GM21526 (cell line): ENCODE data around the gene LRRC32.

Source experiments
- ATAC-seq: cut with Tn5 transposase; IDR thresholded peaks from one replicate; pipeline ENCODE4 v1.9.1; 2021; ENCODE audit warnings: moderate library complexity; ENCODE audit not compliant: unreplicated experiment, low FRiP score

LRRC32 gene

DNA sequence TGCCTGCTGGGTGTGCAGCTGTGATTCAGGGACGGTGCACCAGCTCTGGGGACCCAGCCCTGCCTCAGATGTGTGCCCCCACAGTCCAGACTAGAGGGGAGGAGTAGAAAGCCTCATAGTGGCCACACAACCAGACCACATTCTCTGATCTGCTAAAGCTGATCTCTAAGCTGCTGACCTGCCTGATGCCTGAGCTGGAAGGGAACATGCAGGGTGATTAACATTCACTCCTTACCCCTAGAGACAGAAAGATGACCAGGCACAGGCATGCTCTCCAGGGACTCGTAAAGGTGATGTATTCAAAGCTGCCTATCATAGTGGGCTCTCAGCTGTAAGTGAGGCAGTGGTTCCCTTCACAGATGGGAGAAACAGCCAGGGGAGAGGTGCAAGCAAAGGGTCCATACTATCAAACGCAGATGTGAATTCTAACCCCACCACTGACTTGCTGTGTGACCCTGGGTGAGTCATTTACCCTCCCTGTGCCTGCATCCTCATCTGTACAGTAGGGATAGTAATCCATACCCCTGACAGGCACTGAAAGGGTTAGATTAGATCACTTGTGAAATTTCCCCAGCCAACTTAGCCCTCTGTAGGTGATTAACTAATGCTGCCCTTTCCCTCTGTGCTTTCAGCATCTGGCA is 29.0 kb upstream of the LRRC32 start:
- ATAC-seq: no peak

DNA sequence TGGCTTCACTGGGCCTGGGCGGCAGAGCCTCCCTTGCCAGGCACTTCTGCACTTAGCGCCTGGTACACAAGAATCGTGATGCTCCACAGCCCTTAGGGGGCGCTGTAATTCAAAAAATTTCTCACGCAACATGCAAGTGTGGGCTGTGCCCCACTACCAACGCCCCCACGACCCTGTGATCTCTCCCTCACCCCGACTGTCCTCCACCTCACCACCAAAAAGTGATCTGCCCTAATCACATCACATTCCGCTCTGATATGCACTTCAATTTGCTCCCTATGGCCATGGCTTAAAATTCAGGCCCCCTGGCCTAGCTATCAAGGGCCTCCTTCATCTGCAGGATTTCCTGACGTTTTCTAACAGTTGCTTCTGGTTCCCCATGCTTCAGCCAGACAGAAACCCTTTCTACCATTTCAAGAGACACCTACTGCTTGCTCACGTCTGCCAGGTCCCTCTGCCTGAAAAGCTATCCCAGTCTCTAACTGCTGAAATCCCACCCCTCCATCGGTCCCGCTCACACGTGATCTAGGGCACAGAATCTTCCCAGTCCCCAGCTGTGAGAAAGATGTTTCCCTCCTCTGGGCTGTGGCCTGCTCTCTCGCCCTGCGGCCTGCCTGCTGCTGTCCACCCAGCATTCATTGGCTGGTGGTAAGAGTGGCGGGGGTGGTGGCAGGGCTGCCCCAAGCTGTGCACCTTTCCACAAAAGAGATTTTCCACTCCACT is 27.9 kb upstream of the LRRC32 start:
- ATAC-seq: no peak

DNA sequence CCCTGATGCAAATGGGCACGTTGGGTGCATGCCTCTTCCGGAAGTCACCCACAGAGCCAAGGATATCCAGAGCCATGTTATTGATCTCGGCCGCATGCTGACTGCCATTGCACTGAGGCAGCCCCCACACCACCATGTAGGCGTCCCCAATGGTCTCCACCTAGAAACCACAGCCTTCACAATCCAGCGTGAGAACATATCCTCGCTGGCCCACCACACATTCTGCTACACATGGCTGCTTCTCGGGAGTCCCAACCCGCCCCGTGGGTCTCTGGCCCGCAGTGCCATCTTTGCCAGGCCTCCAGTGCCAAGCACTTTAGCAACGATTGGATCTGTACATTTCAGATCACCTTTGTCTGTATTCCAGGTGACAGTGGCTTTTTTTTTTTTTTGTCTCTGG is 26.2 kb upstream of the LRRC32 start:
- ATAC-seq: no peak

DNA sequence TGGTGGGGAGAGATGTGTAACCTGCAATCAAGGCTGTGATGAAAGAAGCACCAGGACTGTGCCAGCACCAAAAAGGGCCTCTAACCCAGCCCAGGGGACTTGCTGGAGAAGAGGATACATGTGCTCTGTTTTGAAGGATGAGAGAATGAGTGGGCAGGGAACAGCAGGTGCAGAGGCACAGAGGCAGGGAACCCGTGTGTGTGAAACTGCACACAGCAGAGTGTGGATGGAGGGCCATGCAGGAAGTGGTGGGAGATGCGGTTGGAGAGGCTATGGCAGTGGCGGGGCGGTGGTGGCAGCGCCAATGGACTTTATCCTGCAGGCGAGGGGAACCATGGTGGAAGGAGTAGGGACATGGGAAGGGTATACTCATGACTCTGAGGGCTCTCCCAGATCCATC is 25.2 kb upstream of the LRRC32 start:
- no peak for ATAC-seq

DNA sequence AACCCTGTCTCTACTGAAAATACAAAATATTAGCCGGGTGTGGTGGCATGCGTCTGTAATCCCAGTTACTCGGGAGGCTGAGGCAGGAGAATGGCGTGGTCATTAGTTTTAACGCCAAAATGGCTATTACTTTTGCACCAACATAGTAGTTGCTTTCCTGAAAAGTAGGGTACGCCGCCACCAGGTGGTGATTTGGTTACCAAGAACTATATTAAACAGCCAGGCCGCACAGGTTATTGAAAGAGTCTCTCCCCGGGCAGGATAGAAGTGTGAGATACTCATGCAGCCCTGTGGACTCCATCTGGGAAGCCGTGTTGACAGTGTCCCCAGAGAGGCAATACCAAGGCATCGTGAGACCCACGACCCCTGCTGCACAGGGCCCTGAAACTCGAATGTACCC is 24.6 kb upstream of the LRRC32 start:
- no peak for ATAC-seq

DNA sequence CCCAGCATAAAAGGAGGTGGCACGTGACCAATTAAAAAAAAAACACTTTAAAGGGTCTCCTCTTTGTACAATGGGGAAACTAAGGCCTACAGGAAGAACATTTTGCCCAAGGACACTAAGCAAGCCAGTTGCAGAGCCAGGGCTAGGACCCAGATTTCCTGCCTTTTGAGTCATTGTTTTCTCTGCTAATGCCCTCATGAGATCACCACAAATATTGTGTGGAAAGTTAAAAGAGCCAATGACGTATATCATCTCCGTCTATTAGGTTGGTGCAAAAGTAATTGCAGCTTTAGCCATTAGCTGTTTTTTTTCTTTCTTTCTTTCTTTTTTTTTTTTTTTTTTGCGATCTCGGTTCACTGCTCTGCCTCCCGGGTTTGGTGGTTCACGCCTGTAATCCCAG is 24.1 kb upstream of the LRRC32 start:
- ATAC-seq: no peak

DNA sequence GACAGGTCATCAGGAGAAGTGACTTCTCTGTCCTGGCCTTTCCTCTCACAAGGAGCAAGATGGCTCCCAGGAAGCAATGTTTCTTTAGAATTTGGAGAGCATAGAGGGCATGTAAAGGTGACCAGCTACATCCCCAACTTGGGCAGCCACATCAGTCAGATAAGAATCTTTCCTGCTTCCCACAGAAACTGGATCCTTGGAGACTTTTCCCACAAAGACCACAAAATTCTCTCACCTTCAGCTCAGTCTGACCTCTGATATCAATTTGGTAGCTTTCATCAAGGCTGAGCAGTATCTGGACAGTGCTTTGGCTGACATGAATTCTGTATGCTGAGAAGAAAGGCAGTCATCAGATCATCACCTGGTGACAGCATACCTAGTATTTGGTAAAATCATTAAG is 23.3 kb upstream of the LRRC32 start:
- ATAC-seq: no peak

DNA sequence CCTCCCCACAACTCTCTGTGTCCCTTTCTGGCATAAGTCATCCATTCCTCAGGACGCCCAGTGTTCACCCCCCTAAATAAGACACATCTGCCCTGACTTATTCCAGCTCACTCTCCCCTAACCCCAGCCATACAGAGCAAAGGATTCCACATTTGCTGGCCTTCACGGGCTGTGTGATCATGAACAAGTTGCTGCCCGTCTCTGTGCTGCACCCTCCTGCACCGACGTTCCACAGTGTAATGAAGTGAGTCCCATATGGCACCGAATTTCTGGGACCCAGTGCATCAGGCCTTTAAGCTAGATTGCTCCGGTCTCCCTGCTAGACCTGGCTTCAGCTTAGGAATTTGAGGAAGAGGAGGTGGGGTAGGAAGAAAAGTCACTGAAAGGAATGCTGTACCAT is 22.4 kb upstream of the LRRC32 start:
- no peak for ATAC-seq

DNA sequence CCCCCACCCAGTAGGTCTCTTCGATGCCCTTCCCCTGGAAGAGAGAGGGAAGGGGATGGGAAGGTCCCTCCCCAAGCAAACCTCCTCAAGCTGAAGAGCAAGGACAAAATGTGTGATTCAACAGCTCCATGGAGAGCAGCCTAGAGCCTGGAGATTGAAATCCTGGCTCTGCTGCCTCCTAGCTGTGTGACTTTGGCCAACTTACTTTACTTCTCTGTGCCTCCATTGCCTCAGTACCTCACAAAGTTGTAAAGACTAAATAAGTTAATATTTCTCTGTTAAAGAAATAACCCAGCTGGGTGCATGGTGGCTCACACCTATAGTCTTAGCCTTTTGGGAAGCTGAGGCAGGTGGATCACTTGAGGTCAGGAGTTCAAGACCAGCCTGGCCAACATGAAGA is 21.1 kb upstream of the LRRC32 start:
- no peak for ATAC-seq

DNA sequence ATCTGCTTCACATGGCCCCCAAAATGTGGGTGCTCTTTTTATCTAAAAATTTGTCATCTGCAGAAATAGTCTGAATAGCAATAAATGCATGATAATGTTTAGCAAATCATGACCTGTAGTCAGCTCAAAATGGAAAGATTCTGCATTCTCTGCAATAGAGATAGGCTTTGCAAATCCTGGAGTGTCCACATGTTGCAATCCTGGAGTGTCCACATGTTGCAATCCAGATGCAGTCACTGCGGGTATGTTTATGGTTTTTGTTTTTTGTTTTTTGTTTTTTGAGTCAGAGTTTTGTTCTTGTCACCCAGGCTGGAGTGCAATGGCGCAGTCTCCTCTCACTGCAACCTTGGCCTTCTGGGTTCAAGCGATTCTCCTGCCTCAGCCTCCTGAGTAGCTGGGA is 20.2 kb upstream of the LRRC32 start:
- ATAC-seq: no peak

DNA sequence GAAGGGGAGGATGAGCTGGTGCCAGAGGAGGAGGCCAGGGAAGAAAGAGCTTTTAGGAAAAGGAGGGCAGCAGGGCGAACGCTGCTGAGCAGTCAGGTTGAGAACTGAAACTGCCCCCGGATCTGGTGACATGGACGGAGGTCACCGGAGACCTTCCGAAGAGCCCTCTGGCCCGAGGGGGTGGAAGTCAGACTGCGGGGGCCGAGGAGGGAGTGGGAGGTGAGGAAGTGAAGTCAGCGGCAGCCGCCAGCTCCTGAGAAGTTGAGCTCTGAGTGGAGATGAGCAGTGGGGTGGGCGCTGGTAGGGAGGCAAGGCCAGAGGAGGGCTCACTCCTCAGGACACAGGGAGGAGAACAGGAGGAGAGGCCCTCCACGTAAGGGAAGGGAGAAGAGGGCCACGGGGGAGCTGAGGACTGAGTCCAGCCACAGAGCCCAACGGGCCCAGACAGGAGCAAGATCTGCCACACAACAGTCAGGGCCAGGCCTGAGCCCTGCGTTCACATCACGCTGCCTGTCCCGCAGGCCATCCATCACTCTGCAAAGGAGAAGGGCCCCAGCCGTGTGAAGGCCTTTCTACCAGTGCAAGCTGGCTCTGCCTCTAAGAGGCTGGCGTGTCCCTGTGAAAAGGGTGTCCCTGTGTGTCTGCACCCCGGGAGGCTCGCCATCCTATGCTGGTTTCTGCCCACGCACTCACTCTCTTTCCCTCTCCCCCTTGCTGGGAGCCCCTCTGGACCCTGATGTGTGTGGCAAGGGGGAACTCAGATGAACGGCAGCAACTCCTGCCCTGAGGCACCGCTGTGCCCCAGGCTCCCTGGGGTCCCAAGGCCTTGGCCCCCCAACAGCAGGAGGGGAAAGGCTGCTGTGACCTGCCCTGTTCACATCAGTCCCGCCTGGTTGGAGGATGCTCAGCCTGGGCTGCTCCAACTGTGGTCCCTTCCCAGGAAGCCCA is 19.0 kb upstream of the LRRC32 start:
- ATAC-seq: no peak

DNA sequence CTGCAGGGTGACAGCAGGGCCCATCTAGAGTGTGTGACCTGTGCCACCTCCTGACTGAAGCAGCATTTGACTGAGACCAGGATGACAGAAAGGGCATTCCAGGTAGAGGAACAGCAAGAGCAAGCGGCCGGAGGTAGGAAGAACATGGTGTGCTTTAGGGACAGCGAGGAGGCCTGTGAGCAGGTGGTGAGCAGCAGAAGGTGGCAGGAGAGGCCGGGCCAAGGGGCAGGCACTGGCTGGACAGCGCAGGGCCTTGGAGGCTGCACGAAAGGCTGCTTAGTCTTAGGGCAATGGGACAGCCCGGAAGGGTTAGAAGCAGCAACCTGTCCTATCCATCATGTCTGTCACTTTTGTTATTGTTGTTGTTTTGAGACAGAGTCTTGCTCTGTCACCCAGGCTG is 17.6 kb upstream of the LRRC32 start:
- no peak for ATAC-seq

DNA sequence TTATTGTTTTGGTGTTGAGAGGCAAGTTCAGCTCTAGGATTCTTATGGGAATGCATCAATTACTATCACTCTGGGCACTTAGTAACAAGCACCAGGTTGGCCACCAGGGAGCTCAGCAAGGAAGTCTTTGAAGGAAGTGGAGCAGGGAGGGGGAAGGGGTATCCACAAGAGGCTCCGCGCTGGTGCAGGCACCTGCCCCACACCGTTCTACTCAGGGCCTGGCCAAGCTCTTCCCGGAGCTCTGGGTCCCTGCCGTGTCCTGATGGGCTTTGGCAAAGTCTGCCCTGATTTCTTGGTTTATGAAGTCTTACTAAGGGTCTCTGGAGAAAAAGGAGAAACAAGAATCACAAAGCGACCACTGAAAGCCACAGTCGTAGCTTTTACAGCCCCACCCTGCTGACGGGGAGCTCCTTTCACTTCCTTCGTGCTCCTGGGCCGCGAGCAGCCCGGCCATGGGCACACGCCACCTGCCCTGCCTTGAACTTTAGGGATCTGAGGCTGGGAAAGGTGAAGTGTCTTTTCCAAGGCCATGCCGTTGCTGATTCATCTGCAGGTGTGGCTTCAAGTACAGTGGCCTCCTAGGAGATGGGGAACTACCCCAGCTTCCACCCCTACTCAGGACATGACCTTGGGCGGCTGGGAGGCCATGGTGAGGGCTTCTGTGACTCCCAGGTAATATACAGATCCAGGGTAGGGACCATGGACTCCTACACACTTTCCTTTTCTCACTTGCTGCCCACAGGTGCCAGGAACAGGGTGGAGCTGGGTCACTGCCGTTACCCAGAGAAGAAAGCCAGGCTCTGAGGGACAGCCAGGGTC is 15.9 kb upstream of the LRRC32 start:
- no peak for ATAC-seq

DNA sequence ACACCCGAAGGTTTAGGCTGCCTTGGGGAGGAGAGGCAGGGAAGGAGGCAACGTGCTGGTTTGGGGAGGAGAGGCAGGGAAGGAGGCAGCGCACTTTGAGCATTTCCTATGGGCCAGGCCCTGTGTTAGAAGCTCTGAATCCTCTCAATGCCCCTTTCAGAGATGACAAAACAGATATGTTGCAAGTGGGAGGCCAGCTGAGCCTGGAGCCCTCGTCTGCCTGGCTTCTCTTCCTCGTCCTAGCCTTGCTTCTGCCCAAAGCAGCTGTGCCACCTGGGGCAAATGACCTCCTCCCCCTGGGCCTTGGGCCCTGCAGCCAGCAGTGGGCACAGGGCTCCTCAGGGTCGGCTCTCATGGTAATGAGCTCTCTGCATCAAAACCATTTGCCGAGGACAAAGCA is 15.3 kb upstream of the LRRC32 start:
- ATAC-seq: no peak

DNA sequence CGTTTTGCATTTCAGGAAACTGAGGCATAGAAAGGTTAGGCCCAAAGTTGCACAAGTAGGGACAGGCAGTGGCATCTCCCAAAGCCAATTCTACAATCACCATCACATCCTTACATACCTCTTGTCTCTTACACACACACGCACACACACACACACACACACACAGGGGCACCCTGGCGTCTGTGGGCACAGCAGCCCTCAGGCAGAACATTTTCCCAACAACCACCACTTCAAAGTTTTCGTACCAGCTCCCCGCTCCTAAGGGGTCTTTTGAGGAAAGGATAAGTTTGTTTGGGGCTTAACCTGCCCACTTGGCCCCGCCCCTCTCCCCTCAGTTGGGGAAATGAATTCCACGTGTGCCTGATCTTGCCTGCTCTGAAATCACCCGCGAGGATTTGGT is 14.7 kb upstream of the LRRC32 start:
- no peak for ATAC-seq

DNA sequence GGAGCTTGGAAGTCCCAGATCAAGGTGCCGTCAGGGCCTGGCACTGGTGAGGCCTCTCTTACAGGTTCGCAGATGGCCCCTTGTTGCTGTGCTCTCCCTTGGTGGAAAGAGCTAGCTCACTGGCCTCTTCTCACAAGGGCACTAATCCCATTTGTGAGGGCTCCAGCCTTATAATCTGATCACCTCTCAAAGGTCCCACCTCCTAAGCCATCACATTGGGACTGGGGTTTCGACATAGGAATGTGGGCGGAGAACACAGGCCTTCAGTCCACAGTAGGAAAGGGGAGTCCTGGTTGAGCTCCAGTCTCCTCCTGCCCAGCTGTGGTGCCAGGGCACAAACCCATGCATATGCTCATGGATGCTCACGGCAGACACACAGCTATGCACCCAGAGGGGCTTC is 14.0 kb upstream of the LRRC32 start:
- no peak for ATAC-seq

DNA sequence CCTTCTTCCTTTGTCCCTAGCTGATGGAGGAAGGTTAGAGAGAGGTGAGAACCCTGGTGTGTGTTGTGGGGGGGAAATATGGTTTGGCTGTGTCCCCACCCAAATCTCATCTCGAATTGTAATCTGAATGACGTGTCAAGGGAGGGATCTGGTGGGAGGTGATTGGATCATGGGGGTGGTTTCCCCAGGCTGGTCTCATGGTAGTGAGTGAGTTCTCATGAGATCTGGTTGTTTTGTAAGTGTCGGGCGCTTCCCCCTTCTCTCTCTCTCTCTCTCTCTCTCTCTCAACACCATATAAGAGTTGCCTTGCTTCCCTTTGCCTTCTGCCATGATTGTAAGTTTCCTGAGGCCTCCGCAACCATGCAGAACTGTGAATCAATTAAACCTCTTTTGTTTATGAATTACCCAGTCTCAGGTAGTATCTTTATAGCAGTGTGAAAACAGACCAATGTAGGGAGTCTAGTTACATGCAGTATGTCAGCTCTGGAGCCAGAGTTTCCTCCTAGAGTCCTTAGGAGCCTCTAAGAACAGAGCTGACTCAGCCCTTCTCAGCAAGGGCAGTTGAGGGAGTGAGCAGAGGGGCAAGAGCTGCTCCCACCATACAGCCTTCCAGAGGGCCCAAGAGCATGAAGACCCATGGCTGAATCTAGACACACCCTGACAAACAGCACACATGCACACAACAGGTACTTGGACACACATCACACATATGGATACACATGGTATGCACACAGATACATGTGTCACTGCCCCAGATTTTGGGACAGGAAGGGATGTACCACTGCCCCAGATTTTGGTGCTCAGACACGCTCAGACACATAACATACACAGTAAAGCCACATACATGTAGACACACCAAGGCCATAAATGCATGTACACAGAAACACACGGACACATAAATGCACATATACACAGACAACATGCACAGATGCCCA is 12.9 kb upstream of the LRRC32 start:
- no peak for ATAC-seq

DNA sequence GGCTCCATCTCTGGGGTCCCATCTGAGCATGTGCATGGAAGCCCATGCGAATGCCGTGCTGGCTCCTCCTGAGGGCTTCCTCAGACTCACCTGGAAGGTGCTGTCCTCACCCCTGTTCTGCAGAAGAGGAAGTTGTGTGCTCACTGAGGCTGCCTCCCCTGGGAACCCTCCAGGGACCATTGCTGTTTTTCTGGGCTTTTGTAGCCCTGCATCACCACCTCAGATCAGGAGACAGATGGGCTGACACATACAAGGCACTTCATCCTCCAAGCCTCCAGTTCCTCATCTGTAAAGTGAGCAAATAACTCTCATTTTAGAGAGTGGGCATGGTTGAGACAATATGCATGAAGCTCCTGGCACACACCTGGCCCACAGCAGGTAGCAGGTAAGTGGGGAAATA is 12.1 kb upstream of the LRRC32 start:
- no peak for ATAC-seq

DNA sequence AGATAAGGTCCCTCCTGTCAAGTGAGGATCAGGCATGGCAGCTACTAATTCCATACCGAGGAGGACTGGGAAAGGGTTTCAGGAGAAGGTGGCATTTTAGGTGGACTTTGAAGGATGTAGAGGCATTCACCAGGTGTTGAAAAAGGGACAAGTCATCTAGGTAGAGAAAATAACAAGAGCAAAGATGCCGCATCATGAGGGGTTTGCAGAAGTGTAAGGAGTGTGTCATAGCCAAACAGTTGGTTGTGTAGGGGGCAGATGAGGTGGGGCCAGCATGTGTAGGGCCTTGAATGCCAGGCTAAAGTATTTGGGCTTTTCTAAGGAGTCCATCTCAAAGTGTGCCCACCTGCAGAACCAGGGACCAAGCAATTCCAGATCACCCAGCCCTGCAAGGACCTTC is 11.6 kb upstream of the LRRC32 start:
- no peak for ATAC-seq
